ENCODE results near the gene ABCA6.
"Not testable (repeated sequence)": the region's sequence is repeated elsewhere in the genome, so short reads cannot be mapped to it uniquely, and the experiment has no call there.

ABCA6 gene, protein sequence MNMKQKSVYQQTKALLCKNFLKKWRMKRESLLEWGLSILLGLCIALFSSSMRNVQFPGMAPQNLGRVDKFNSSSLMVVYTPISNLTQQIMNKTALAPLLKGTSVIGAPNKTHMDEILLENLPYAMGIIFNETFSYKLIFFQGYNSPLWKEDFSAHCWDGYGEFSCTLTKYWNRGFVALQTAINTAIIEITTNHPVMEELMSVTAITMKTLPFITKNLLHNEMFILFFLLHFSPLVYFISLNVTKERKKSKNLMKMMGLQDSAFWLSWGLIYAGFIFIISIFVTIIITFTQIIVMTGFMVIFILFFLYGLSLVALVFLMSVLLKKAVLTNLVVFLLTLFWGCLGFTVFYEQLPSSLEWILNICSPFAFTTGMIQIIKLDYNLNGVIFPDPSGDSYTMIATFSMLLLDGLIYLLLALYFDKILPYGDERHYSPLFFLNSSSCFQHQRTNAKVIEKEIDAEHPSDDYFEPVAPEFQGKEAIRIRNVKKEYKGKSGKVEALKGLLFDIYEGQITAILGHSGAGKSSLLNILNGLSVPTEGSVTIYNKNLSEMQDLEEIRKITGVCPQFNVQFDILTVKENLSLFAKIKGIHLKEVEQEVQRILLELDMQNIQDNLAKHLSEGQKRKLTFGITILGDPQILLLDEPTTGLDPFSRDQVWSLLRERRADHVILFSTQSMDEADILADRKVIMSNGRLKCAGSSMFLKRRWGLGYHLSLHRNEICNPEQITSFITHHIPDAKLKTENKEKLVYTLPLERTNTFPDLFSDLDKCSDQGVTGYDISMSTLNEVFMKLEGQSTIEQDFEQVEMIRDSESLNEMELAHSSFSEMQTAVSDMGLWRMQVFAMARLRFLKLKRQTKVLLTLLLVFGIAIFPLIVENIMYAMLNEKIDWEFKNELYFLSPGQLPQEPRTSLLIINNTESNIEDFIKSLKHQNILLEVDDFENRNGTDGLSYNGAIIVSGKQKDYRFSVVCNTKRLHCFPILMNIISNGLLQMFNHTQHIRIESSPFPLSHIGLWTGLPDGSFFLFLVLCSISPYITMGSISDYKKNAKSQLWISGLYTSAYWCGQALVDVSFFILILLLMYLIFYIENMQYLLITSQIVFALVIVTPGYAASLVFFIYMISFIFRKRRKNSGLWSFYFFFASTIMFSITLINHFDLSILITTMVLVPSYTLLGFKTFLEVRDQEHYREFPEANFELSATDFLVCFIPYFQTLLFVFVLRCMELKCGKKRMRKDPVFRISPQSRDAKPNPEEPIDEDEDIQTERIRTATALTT (N-terminal part only)

GRCh38 chr17:69141431-69142174, at the start of gene ABCA6:
ABCA6 (minus strand) TSS chr17:69141895; CDS start chr17:69140703, 1,192 bp downstream.
- no peak for DNase-seq

DNA sequence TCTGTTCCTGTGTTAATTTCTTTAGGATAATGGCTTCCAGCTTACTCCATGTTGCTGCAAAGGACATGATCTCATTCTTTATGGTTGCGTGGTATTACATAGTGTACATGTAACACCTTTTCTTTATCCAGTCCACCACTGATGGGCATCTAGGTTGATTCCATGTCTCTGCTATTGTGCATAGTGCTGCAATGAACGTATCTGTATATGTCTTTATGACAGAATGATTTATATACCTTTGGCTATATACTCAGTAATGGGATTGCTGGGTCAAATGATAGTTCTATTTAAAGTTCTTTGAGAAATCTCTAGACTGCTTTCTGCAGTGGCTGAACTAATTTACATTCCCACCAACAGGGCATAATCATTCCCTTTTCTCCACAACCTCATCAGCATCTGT, 47.1 kb upstream of the ABCA6 start:
- DNase-seq, result no peak

DNA sequence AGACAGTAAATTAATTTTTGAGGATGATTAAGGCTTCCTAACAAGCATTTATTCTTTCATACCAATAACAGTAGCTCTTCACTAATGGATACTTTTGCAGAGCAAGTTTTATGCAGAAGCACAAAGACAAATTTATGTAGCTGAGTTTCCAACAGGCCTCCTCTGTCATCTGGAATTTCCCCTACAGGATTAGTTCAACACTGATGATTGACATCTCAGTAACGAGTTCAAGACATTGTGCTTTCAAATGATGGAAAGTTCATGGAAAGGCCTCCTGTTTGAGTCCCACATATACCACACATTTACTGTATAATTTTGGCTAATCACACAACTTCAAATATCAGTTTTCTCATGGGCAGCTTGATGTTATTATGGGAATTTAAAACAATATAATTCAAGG, 46.4 kb upstream of the ABCA6 start:
- DNase-seq, result no peak

GRCh38 chr17:69187294-69187693, 45.6 kb upstream of the ABCA6 start:
- no peak for DNase-seq

GRCh38 chr17:69179227-69179952, 37.7 kb upstream of the ABCA6 start:
- no peak for DNase-seq

- DNase-seq, result no peak
Measured at GRCh38 chr17:69176457-69176795, 34.7 kb upstream of the ABCA6 start.

DNA sequence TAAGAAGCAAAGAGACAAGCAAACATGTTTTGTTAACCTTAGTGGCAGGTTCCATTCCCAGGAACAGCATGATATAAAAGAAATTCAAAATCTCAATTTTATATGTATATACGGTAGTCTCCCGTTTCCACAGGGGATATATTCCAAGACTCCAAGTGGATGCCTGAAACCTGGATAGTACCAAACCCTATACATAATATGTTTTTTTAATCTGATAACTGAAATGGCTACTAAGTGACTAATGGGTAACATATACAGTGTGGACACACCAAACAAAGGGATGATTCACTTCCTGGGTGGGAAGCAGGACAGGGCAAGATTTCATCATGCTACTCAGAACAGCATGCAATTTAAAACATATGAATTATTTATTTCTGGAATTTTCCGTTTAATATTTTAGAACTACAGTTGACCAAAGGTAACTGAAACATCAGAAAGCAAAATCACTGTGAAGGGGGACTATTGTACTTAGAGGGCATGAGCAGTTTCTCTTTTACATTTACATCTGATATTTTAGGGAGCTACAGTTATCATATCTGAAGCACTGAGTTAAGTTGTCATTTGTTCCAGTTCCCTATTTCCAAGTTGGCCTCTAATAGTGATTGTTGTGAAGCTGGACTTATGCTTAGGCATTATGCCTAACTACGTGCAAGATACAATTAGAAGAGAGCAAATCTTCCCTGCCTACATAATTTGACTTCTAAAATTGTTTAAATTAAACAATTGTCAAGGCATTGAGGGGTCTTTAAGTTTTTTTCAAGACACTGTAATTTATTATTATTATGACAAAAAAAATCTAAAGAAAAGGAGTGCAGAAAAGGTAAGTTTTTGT, 34.1 kb upstream of the ABCA6 start:
- DNase-seq, result no peak

DNA sequence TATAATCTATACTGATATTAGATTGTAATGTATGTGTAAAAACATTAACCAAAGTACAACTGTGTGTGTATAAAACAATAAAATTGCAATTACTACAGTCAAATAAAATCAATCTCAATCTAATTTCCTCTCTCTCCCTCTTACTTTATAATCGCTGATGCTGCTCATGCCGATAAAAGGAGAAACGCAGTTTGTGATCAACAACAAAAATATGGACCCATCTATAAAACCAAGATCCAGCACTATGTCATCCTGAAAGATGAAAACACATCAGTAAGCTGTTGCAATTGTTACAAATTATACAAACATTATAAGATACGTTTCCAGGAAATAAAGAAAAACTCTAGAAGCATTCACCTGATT, 33.5 kb upstream of the ABCA6 start:
- DNase-seq, result no peak

DNA sequence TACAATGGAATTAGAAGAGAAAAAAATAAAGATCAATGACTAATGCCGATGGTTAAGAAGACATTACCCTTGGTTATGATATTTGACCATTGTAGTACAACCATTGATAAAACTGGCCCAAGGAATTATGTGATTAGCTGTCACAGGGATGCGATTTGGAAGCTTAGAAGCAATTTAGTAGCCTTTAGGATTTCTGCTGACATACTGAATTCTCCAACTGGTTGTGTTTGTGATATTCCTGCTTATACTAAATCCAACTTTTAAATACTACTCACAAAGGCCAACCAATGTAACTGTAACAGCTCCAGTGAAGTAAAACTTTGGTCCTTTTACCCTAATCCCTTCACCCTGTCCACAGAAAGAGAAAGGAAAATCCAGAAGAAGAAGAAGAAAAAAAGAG, 31.4 kb upstream of the ABCA6 start:
- DNase-seq, result no peak

- no peak for DNase-seq
Measured at GRCh38 chr17:69170377-69170776, 28.7 kb upstream of the ABCA6 start.

DNA sequence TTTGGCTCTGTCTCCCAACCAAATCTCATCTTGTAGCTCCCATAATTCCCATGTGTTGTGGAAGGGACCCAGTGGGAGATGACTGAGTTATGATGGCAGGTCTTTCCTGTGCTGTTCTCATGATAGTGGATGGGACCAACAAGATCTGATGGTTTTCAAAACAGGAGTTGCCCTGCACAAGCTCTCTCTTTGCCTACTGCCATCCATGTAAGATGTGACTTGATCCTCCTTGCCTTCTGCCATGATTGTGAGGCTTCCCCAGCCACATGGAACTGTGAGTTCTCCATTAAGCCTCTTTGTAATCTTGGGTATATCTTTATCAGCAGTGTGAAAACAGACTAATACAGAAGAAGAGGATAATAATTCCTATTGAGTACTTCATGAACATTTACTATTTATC, 26.9 kb upstream of the ABCA6 start:
- DNase-seq, result not testable (repeated sequence)

GRCh38 chr17:69166957-69167356, 25.3 kb upstream of the ABCA6 start:
- DNase-seq, result no peak

GRCh38 chr17:69164206-69164605, 22.5 kb upstream of the ABCA6 start:
- no peak for DNase-seq

- DNase-seq, result no peak
Measured at GRCh38 chr17:69159418-69159817, 17.7 kb upstream of the ABCA6 start.

GRCh38 chr17:69154267-69154666, 12.6 kb upstream of the ABCA6 start:
- no peak for DNase-seq

- no peak for DNase-seq
Measured at GRCh38 chr17:69150333-69150732, 8.6 kb upstream of the ABCA6 start.

DNA sequence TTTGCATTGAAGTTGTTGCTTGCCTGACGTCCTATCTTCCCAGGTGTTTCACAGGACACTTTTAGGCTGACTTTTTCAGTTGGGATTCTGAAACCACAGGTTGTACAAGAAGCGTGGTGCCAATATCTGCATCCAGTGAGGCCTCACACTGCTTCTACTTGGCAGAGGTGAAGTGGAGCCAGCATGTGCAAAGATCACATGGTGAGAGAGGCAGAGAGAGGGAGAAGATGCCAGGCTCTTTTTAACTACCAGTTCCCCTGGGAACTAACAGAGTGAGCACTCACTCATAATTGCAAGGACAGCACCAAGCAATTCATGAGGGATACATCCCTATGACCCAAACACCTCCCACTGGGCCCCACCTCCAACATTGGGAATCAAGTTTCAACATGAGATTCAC, 5.8 kb upstream of the ABCA6 start:
- no peak for DNase-seq

DNA sequence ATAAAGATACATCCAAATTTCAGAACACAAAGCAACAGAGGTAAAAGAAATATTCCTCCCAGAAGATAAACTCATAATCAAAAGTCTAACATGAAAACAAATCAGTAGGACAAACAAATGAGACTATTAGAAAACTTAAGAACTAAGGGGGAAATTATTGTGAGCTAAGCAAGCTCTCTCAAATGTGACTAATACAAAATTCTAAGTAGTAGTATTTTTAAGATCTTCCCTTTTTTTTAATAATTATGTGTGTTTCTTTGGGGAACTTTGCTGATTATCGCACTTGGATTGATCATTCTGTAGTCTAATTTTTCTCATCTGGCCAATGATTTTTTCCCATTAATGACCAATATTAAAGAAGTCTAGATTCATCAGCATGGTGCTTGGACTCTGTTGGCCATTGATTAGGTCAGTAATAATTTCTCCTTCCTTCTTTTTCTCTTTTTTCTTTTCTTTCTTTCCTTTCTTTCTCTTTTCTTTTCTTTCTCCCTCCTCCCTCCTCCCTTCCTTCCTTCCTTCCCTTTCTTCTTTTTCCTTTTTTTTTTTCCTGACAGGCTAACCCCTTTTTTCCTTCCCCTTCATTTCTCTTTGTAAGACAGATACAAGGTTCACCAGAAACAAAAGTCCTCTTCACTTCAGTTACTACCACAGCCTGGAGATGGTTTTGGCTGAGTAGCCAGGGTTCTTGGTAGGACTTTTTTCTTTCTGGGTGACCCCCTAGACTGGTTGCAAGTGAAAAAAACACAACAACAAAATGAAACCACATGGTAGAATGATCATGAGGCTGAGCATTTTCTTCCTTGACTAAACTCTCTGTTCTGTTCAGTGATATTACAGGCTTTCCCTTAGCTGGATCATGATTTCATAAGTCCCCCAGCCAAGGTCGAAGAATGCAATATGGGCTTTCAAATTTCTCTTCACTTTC, 2.9 kb upstream of the ABCA6 start:
- no peak for DNase-seq

GRCh38 chr17:69143683-69144231, 2.1 kb upstream of the ABCA6 start:
- no peak for DNase-seq

DNA sequence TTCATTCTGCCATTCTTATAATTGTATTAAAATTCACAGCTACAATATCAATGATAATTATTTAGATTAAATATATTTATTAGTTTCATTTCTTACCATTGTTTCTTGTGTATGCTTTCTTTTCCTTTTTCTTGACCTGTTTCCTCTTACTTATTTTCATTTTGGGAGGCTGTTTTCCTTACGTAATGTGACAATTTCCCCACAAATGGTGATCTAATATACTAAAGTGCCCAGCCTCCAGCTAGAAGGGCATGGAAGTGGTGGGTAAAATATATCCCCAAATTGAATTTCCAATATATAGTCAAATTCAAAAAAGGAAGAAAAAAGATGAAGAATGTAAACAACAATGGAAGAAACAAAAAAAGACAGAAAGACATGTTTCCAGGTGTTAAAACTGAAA, 1.5 kb upstream of the ABCA6 start:
- DNase-seq, result no peak

Measured in activated CD4-positive, alpha-beta T cell treated with anti-CD3 and anti-CD28 coated beads, Interleukin-2, amount 50 U/mL, for 48 hours (primary cell).